ENCODE measurements around the gene EPHB4.
"Not testable (repeated sequence)": the region's sequence is repeated elsewhere in the genome, so short reads cannot be mapped to it uniquely, and the experiment has no call there.

Gene EPHB4

DNA sequence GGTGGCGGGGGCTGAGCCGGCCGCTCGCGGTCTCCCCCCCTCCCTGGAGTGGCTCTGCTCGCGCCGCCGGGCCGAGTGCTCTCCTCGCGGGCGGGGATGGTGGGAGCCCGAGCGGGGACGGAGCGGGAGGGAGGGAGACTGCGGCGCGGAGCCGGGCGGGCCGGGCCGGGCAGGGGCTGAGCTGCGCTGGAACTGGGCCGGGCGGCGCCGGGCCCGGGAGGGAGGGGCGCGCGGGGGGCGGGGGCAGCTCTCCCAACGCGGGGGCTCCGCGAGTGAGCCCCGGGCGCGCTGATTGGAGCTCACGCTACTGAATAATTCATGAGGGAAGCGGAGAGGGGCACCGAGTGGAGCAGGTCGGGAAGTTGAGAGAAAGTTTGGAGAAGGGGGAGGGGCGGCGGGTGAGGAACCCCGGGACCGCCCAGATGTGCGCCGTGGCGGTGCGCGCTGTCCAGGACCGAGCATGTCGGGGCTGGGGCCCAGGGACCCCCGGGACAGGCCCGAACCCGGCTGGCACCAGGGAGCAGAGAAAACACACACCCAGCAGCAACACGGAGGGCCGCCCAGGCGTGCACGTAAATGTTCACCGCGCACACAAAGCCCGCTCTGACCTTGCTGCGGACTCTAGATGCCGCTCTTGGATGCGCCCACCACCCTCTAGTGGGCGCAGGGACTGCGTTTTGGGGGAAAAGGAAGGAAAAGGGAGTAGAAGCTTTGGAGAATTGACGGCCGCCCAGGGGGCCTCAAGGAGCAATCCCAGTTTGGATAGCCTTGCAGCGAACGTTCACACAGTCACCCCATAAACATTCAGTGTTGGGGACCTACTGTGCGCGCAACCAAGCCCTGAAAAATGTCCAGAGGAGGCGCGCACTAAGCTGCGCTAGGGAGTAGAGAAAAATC, at the start of gene EPHB4:
TSS of gene EPHB4 (minus strand) at position 194 of the 897 bp plus-strand sequence. CDS start 493 bp downstream, outside the sequence.
- DNase-seq (ENCODE audit: low read depth in 2 of 2): no peak

DNA sequence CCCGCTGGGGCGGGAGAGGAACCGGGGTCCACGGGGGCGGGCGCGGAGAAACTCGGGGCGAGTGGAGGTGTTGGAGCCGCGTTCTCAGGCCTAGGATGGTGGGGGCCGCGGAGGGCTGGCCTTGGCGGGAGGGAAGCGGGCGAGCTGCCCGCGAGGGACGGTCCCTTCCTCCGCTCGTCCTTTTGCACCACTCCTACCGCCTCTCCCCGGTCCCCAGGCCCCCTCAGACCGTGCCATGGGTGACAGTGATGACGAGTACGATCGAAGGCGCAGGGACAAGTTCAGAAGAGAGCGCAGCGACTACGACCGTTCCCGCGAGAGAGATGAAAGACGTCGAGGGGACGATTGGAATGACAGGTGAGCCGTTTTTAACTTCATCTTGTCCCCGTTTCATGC, 48.0 kb upstream of the EPHB4 start:
- no peak for DNase-seq (ENCODE audit: low read depth in 2 of 2)

DNA sequence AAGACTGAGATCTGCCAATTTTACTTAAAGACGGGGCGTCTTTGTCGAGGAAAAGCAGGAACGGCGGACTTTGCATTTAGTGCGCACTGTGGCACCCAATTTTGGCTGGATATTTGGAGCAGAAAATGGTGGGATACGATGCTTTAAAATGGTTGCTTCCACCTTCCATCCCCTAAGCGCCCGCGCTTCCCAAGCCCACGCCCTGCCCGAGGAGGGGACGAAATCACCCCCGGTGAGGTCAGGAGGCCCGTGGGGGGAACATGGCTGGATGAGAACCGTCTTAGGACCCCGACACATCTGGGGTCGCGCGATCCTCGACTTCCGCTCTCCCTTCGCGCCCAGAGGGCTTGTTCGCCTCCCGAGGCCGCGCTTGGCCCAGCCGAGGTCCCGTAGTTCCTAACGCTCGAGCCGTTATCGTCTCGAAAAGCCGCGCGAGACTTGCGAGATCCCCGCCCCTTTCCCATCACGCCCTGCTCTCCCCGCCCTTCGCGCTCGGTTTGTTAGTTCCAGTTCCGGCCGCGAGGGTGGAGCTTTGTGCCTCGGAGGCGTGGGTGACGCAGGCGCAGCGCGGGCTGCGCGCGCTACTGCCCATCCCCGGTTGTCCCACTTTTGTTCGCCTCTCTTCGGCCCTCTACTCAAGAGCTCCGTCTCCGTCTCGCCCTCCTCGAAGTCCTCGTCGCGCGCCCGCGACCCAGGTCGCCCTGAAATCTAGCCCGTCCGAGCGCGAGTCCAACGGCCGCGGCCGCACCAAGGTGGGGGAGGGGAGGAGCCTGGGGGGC, 47.4 kb upstream of the EPHB4 start, which contains the start of gene SRRT:
TSS of gene SRRT (plus strand) at position 527 of the 779 bp plus-strand sequence. CDS start 488 bp downstream, outside the sequence.
- DNase-seq (ENCODE audit: low read depth in 2 of 2): peak; percentile 93 to 96

DNA sequence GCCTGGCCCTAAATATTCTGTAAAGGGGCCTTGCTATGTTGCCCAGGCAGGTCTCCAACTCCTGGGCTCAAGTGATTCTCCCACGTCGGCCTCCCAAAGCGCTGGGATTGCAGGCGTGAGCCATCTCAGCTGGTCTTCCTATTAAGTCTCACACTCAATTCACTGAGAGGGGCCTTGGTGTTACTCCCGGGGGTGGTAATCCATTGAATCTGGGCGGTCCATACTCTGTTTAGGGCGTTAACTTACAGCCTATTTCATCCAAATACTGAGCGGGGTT, 46.9 kb upstream of the EPHB4 start:
- no peak for DNase-seq (ENCODE audit: low read depth in 2 of 2)

DNA sequence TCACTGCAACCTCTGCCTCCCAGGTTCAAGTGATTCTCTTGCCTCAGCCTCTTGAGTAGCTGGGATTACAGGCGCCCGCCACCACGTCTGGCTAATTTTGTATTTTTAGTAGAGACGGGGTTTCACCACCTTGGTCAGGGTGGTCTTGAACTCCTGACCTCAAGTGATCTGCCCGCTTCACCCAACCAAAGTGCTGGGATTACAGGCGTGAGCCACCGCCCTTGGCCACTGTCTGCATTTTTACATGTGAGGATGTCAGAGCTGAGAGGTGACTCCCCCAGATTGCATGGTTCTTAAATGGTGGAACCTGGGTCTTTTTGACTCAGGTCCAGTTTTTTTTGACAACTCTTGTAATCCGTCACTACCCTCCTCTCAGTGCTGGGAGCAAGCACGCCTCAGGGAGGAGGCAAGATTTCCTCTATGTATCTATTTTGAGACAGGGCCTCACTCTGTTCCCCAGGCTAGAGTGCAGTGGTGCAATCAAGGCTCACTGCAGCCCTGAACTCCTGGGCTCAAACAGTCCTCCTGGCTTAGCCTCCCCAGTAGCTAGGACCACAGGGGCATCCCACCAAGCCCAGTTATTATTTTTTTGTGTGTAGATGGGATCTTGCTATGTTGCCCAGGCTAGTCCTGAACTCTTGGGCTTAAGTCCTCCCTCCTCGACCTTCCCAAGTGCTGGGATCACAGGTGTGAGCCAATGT, 46.4 kb upstream of the EPHB4 start:
- DNase-seq (ENCODE audit: low read depth in 2 of 2): no peak

DNA sequence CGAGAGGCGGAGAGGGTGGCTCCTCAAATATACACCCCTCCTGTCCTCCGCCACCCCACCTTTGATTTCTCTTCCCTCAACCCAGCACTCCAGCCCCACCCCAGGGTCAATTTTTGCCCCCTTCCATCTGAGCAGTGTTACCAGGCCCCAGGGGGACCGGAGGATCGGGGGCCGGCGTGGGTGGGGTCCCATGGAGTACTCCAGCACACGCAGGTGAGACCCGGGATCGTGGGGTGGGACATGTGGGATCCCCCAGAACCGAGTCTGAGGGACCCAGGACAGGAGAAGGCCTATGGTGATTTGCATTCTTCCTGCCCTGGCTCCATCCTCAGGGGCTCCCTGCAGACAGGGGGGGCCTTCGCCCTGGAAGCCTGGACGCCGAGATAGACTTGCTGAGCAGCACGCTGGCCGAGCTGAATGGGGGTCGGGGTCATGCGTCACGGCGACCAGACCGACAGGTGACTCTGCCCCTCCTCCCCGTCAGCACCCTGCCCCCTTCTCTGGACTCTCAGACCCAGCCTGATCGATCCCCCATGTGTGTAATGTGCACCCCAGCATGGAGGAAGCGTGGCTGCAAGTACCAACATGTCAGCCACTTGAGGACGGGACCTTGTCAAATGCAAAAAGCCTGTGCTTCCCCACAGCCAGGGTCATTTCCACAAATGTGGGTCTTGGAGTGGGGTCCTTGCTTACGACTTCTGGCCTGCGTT, 40.6 kb upstream of the EPHB4 start:
- DNase-seq (ENCODE audit: low read depth in 2 of 2): no peak

DNA sequence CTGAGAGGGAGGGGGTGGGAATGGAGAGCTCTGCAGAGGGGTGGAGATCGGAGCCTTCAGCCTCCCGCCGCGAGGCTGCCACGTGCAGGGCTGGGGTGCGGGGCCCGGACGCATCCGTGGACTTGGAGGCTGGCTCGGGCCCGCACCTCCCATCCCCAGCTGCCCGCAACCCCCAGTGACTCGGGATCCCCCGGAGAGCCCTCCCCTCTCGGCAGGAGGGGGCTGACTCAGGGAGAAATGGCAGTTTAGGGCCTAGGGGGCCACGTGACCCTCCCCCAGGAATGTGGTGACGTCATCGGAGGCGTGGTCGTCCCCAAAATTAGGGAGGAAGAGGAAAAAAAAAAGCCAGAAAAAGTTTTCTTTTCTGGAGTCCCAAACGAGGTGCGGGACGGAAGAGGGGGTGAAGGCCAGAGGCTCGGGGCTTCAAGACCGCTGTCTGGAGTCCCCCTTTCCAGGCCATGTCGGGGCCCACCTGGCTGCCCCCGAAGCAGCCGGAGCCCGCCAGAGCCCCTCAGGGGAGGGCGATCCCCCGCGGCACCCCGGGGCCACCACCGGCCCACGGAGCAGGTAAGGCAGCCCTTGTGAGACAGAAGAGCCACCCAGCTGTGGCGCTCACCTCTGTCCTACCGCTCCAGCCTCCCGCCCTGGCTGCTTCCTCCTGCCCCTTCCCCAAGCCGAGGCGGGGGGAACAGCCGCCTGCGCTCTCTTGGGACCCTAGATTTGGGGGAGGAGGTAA, 39.9 kb upstream of the EPHB4 start, which contains the start of gene TRIP6:
TSS of gene TRIP6 (plus strand) at position 348 of the 736 bp plus-strand sequence. CDS start at position 459, 111 bp downstream.
- no peak for DNase-seq (ENCODE audit: low read depth in 2 of 2)

DNA sequence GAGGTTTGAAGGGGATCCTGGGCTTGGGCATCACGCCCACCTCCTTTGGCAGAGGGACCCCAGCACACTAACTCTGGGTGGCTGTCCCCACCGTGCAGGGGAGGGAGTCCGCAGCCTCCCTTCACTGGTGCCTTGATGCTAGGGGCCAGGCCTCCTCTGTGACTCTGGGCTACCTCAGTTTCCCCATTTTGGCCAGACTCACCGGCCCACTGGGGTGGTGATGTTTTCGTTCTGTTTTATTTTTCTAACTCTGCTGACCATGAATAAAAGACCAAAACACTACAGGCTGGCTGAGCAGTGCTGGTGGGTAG, 39.4 kb upstream of the EPHB4 start:
- DNase-seq (ENCODE audit: low read depth in 2 of 2): no peak

DNA sequence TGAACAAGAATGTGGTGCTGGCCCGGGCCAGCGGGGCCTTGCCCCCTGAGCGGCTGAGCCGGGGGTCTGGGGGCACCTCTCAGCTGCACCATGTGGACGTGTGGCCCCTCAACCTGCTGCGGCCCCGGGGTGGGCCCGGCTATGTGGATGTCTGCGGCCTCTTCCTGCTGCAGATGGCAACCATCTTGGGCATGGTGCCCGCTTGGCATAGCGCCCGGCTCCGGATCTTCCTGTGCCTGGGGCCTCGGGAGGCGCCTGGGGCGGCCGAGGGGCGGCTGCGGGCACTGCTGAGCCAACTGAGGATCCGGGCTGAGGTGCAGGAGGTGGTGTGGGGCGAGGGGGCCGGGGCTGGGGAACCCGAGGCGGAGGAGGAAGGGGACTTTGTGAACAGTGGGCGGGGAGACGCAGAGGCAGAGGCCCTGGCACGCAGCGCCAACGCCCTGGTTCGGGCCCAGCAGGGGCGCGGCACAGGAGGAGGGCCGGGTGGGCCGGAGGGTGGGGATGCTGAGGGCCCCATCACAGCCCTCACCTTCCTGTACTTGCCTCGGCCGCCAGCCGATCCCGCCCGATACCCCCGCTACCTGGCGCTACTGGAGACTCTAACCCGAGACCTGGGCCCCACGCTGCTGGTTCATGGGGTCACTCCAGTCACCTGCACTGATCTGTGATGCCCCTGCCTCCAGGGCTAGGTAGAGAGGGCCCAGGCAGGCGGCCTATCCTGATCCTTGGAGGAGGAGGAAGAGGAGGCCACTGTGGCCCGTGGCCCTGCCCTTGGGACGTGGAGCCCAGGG, 38.8 kb upstream of the EPHB4 start:
- no peak for DNase-seq (ENCODE audit: low read depth in 2 of 2)

DNA sequence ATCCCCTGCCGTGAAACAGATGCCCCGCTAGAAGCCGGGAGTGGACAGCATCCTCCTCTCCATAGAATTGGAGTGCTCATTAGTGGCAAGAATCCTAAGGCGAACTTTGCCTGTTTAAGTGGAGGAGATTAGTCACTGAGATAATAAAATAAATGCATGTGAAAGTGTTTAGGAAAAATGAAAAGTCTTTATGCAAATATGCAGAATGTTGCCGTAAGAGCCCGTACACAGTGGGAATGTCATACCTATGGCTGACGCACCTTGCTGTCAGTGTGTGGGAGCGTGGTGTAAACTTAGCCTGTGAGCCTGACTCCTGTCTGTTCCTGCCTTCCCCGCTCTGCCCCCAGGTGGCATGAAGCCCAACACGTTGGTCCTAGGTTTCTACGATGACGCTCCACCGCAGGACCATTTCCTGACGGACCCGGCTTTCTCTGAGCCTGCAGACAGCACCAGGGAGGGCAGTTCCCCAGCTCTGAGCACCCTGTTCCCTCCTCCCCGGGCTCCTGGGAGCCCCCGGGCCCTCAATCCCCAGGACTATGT, 38.1 kb upstream of the EPHB4 start:
- no peak for DNase-seq (ENCODE audit: low read depth in 2 of 2)

DNA sequence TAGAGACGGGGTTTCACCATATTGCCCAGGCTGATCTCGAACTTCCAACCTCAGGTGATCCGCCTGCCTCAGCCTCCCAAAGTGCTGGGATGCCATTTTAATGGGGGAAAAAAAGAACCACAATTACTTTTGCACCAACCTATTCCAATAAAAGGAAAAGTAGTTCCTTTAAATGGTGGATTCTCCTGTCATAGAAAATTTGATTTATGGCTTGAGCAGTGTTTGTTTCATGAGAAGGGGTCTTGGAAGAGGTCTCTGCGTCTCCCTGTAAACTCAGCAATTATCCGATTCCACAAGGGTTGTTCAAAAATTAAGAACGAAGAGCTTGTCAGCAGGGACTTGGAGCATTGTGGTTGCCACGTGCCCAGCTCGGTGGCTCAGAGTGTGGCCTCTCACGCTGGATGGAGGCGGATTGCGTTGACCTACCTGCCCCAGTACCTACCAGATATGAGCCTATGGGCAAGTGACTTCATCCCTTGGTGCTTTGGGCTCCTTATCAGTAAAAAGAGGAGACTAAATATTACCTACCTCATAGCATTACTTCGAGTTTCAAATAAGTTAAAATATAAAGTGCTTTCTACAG, 37.0 kb upstream of the EPHB4 start:
- no peak for DNase-seq (ENCODE audit: low read depth in 2 of 2)

DNA sequence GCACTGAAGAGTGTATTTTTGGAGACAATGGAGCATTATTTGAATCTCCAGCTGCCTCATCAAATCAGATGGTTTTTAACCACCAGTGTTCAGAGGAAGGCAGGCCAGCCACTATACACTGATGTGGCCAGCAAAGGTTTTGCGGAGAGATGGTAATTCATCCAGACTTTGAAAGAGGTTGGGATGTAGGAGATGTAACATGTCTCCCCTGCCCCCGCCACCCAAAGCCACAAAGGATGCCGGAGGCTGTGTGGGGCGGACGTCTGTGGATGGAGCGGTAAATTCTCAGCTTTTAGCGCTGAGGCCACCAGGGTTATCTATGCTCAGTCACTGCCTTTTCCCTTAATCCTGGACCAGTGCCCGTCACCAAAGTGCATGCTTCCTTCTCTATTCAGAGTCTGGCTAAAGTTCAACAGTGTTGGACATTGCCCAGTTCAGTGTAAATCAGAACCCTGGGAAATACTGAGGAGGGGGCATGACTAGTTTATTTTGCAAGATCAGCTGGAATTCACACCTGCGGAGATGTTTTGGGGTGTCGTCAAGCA, 36.2 kb upstream of the EPHB4 start:
- DNase-seq (ENCODE audit: low read depth in 2 of 2): no peak

DNA sequence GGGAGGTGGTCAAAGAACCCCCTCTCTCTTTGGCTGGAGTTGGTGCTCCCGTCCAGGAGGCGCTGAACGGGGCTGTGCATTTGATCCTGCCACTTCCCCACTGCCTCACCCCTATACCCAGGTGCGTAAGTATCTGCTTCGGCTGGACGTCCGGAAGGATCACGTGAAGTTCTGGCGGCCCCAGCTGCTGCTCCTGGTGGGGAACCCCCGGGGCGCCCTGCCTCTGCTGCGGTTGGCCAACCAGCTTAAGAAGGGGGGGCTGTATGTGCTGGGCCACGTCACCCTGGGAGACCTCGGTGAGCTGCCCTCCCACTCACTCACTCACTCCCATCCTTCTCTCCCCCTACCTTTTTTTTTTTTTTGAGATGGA, 34.3 kb upstream of the EPHB4 start:
- DNase-seq (ENCODE audit: low read depth in 2 of 2): no peak

DNA sequence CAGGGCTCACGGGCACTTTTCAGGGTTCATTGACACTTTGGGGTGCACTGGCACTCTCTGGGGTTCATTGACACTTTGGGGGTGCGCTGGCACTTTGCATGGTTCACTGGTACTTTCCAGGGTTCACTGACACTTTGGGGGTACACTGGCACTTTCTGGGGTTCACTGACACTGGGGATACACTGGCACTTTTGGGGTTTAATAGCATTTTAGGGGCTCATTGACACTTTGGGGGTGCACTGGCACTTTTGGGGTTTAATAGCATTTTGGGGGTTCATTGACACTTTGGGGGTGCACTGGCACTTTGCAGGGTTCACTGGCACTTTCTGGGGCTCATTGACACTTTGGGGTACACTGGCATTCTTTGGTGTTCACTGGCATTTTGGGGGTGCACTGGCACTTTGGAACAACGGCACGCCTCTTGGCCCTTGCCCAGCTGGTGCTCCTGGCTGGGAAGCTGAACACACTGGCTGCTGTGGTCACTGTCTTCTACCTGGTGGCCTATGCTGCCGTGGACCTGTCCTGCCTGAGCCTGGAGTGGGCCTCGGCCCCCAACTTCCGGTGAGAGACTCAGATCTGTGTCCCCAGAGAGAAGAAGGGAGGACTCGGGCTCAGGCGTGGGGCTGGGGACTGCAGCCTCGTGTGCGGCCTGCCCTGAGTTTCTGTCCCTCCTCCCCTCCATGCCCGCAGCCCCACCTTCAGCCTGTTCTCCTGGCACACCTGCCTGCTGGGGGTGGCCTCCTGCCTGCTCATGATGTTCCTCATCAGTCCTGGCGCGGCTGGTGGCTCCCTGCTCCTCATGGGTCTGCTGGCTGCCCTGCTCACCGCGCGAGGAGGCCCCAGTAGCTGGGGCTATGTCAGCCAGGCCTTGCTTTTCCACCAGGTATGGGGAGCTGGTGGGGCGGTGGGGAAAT, 33.6 kb upstream of the EPHB4 start:
- DNase-seq (ENCODE audit: low read depth in 2 of 2): no peak

DNA sequence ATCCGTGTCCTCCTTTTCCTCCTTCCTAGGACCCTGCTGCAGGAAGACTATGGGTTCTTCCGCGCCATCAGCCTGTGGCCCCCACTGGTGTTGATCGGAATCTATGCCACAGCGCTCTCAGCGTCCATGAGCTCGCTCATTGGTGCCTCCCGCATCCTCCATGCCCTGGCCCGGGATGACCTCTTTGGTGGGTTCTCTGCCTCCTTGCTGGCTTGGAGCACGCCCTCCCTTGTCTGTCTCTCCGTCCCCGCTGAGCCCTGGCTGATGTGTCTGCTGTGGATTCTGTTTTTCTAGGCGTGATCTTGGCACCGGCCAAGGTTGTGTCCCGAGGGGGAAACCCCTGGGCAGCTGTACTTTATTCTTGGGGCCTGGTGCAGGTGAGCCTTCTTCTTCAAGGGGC, 32.5 kb upstream of the EPHB4 start:
- DNase-seq (ENCODE audit: low read depth in 2 of 2): no peak

DNA sequence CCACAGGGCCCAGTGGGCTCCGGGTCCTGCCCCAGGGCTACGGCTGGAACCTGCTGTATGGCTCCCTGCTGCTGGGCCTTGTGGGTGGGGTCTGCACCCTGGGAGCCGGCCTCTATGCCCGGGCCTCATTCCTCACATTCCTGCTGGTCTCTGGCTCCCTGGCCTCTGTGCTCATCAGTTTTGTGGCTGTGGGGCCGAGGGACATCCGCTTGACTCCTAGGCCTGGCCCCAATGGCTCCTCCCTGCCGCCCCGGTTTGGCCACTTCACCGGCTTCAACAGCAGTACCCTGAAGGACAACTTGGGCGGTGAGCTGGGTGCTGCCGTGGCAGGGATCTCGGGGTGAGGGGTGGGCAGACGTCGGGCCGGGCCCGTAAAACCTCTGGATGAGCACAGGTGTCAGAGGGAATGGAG, 29.6 kb upstream of the EPHB4 start:
- no peak for DNase-seq (ENCODE audit: low read depth in 2 of 2)

DNA sequence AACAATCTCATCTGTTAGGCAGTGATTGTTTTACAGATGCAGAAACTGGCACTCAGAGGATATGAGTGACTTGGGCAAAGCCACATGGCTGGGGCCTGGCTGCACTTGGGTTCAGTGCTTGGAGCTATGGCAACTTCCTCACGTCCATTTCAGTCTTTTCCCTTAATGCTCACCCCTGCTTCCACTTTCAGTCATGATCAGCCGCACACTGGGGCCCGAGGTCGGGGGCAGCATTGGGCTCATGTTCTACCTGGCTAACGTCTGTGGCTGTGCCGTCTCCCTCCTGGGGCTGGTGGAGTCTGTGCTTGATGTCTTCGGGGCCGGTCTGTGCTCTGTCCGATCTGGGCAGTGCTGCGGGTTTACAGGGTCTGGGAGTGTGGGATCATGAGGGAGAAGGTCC, 28.2 kb upstream of the EPHB4 start:
- DNase-seq (ENCODE audit: low read depth in 2 of 2): no peak

DNA sequence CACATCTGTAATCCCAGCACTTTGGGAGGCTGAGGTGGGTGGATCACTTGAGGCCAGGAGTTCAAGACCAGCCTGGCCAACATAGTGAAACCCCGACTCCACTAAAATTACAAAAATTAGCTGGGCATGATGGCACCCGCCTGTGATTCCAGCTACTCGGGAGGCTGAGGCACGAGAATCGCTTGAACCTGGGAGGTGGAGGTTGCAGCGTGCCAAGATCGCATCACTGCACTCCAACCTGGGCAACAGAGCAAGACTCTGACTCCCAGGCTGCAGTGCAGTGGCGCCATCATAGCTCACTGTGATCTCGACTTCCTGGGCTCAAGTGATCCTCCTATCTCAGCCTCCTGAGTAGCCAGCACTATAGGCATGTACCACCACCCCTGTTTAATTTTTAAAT, 27.6 kb upstream of the EPHB4 start:
- not testable (repeated sequence) for DNase-seq (ENCODE audit: low read depth in 2 of 2)

Measured in stimulated activated CD4-positive, alpha-beta T cell treated with anti-CD3 and anti-CD28 coated beads, Interleukin-1b, Interleukin-23, amount 100 ng/mL, for 1 hour (primary cell).